NCI-H446 (cell line): Measurements from ENCODE around the gene MRTFB.

Experiments
- DNase-seq, 2 experiments: peaks; one replicate each; lab custom pipeline; 2025; lab: John Stamatoyannopoulos, UW

MRTFB gene

GRCh38 chr16:14238756-14239155 lies 167.6 kb downstream of the MRTFB start:
- no peak for DNase-seq

GRCh38 chr16:14239791-14240190 lies 168.7 kb downstream of the MRTFB start:
- DNase-seq: no peak

- DNase-seq: no peak
Observed at GRCh38 chr16:14240219-14240843, 169.2 kb downstream of the MRTFB start.

GRCh38 chr16:14240964-14241363 lies 169.8 kb downstream of the MRTFB start:
- DNase-seq: no peak

- DNase-seq: no peak
Observed at GRCh38 chr16:14241631-14242030, 170.5 kb downstream of the MRTFB start.

- no peak for DNase-seq
Observed at GRCh38 chr16:14242769-14243168, 171.7 kb downstream of the MRTFB start.

DNA sequence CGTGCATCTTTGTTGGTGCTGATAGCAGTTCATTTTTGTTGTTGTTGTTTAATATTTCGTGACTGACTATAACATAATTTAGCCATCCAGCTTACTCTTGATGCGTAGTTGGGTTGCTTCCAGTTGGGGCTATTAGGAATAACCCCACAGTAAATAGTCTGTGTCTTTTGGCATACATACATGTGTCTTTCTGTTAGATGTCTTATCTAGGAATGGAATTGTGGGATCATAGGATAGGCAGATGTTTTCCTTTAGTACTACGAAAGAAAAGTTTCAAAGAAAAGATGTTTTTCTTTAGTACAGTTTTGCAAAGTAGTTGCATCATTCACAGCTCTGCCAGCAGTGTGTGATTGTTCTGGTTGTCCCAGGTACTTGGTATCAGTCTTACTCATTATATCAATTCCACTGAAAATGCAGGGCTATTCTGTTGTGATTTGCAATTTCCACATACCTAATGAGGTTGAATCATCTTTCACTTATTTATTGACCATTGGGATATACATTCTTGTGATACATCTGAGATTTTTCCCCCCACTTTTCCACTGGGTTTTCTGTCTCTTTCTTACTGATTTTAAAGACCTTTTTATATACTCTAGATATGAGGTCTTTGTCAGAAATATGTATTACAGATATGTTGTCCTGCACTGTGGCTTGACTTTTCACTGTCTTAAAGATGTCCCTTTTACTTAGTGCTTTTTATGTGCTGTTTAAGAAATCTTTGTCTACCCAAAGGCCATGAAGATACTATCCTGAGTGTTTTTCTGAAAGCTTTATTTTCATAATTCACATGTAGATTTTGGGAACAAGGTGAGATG lies 173.3 kb downstream of the MRTFB start:
- DNase-seq: no peak

- no peak for DNase-seq
Observed at GRCh38 chr16:14248791-14249190, 177.7 kb downstream of the MRTFB start.

DNA sequence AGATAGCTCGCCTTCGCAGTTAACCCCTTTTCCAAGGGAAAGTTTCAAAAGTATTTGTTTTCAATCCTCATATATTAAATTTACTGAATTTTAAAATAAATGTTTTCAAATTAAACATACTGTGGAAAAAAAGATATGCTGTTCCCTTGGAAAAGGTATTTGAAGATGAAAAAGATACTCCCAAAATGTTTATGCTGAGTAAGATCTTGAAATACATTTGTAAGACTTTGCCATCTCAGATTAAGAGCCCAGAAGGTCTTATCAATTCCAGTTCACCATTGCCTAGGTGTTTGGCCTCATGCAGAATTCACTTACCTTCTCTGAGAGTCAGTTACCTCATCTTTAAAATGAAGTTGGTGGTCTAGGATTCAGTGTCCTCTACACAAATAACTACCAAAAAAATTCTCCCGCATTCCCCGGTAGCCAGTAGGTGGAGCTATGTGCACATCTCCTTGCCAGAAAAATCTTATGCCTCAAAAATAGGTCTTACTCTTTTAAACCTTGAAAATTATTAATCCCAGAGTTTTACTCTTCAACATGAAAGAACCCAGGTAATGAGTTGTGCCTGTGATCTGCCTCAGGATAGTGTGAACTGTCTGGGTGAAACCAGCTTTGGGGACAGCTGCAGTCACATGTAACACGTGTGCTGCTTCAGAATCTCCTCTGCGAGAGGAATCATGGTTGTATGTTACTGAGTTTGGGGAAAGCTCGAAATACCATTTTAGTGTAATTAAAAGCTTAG lies 178.3 kb downstream of the MRTFB start:
- peak; percentile 20 to 40 for DNase-seq

- DNase-seq: no peak
Observed at GRCh38 chr16:14251419-14251818, 180.3 kb downstream of the MRTFB start.

DNA sequence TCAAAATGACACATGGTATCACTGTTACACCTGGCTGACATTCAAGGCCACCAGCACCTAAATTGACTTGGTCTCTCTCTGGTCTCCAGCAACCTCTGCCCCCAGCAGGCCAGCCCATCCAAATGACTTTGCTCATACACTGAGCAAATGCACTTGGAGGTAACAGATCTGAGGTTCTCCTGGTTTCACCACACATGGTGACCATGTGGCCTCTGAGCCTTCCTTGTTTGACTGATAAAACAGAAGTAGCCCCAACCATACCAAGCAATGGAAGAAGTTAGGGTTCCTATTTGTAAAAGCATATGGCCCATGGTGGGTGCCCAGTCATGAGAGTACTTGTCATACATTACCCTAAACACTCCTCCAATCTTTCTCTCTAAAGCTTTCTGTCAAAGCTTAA lies 181.7 kb downstream of the MRTFB start:
- no peak for DNase-seq

DNA sequence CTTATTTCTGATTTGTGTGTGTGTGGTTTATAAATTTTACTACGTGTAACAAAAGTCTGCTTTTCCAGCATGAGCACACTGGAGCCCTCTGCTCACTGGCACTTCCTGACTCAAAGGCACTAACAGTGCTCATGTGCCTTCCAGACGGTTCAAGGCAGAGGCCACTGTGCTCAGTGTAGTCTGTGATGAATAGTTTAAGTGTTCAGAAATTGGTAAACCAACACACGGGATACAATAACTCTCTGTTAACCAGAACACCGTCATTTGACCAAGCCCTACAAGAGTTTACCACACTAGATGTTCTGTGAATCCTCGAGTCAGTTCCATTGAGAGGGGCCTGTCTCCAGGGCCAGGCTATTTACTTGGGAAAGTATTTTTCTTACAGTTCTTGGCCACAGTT lies 191.9 kb downstream of the MRTFB start:
- DNase-seq: no peak

DNA sequence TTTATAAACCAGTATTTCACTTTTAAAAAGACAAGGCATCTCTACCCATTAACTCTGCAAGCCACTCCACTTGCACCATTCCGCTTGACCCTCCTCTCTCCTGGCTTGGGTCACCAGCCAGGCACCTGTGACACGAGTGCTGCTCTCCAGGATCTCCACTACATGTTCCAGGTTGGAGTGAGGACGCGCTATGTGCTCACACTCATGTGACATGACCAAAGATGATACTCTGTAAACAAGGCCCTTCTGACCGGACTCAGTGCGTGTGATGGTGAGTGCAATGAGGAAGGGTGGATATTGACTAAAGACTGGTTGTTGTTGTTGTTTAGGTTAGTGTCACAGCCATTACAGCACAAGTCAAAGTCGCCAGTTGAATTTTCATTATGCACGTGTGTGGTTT lies 192.7 kb downstream of the MRTFB start:
- DNase-seq: no peak

DNA sequence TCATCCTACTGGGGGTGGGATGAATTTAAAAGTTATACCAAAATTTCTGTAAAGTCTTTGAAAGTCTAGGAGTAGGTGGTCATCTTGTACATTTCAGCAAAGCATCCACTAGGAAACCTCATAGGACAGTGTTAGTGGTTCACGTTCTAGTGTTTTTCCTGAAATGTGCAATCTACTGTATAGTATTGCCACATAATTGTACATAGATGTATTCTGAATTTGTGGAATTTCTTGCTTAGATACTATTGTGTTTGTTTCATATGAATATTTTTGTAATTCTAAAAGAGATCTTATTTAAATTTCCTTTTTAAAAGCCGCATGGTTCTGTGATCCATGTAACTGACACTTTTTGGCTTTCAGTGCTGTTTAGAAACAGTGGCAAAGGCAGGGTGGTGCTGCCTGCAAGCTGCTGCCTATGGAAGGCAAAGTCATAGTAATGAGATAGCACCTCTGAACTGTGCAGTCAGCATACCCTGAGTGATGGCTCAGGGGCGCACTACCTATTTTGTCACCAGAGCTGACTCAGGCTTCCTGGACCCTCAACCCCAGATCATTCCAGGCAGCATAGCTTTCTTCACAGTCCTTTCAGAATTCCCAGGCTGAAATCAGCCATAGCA lies 193.3 kb downstream of the MRTFB start:
- no peak for DNase-seq

DNA sequence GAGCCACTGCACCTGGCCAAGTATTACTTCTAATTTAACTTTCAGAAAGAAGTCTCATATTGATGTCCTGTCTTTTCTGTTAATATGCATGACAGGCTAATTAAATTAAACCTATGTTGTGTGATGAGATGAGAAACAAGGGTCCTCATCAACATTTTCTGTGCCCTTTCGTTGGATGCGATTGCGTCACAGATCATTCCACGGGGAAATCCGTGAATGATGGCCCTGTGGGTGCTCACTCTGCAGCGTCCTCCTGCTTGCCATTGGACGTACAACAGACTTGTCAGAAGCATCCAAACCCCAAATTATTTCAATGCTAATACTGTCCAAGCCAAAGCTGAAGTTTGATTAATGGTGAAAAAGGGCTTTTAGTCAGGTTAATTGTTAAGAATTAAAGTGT lies 197.0 kb downstream of the MRTFB start:
- no peak for DNase-seq

DNA sequence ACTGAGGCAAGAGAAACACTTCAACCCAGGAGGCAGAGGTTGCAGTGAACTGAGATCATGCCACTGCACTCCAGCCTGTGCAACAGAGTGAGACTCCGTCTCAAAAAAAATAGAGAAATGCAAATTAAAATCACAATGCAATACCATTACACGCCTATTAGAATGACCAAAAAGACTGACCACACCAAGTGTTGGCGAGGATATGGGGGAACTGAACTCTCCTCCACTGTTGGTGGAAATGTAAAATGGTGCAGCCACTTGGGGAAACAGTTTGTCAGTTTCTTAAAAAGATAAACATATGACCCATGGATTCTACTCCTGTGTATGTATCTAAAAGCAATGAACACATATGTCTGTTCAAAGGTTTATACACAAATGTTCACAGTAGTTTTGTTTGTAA lies 204.8 kb downstream of the MRTFB start:
- DNase-seq: no peak

DNA sequence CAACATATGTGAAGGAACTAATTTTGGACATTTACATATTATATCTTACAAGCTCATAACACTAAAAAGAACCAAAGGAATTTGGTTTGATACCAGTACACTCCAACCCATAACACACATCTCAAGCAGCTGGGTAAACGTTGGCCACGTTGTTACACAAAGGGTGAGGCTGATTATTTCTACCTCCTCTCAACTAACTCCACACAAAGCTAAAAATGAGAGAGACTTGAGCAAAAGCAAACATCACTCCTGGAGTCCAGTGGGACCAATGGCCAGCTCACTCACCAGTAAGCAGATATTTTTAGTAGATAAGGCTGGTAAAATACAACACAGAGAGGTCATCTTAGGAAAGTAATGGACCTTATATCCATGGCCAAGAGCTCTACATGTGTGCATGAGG lies 207.6 kb downstream of the MRTFB start:
- no peak for DNase-seq

- DNase-seq: no peak
Observed at GRCh38 chr16:14280541-14280940, 209.4 kb downstream of the MRTFB start.

- no peak for DNase-seq
Observed at GRCh38 chr16:14283786-14284185, 212.7 kb downstream of the MRTFB start.

DNA sequence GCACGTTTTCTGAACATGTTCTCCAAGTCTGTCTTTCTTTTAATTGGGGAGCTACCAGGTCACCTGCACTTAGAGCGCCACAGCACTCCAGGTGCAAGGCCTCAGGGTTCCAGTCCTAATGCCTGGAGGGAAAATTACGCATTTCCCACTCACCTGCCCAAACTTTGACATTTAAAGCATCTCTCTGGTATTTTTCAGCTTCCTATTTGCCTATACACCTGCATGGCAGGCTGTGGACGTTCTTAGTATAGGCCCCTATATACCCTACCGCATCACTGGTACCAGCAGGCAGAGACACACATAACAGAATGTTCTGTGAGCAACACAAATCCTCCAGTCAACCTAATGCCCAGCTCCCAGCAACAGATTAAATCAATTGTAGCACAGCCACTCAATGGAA lies 213.3 kb downstream of the MRTFB start:
- DNase-seq: no peak

DNA sequence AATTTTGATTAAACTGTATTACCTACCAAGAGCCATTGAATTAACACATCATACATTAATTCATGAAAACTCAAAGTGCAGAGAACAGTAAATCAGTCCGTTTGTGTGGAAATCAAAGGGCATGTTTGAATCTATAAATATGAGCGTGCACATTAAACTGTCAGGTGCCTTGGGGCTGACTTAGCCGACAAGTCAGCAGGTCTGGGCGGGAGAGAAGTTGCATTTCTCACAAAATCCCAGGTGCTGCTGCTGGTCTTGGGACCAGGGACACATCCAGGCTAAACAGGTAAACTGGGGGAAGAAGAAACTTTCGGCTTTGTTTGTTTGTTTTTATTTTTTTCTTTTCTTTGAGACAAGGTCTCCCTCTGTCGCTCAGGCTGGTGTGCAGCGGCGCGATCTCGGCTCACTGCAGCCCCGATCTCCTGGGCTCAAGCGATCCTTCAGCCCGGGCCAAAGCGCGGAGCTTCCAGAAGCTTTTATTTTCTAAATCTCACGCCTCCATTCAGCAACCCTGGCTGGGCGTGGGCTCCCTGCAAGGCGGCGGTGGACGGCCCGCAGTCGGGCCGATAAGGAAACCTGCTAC lies 213.9 kb downstream of the MRTFB start:
- peak in 1 of 2 experiments; percentile 80 for DNase-seq
